B cell (primary cell): ENCODE measurements around the gene SMG1.

ENCODE experiments used
- CTCF ChIP-seq: fragments of 200-600 bp; IDR thresholded peaks from one replicate; pipeline ENCODE4 v1.8.0; 2022; ENCODE audit warnings: antibody characterized with exemption, mild to moderate bottlenecking
- EZH2 ChIP-seq: IDR thresholded peaks from 2 replicates; pipeline ENCODE4 v1.6.1; 2012; ENCODE audit warnings: borderline replicate concordance, low read depth, mild to moderate bottlenecking, moderate library complexity, low read length; ENCODE audit not compliant: insufficient read depth, poor library complexity, severe bottlenecking

GRCh38 chr16:18804540-18804939, 121.7 kb downstream of the SMG1 start:
- TF ChIP-seq CTCF (no peak), EZH2 (no peak)
